ENCODE measurements around the gene EFNA1. TPM values are rescaled to one million over a fixed set of nuclear protein-coding genes. Genes with fewer than 3 reads are reported as not detected.
"Not testable (repeated sequence)": the region's sequence is repeated elsewhere in the genome, so short reads cannot be mapped to it uniquely, and the experiment has no call there.

The EFNA1 gene
- total RNA-seq, 1 donor from 2014 or later: not detected

DNA sequence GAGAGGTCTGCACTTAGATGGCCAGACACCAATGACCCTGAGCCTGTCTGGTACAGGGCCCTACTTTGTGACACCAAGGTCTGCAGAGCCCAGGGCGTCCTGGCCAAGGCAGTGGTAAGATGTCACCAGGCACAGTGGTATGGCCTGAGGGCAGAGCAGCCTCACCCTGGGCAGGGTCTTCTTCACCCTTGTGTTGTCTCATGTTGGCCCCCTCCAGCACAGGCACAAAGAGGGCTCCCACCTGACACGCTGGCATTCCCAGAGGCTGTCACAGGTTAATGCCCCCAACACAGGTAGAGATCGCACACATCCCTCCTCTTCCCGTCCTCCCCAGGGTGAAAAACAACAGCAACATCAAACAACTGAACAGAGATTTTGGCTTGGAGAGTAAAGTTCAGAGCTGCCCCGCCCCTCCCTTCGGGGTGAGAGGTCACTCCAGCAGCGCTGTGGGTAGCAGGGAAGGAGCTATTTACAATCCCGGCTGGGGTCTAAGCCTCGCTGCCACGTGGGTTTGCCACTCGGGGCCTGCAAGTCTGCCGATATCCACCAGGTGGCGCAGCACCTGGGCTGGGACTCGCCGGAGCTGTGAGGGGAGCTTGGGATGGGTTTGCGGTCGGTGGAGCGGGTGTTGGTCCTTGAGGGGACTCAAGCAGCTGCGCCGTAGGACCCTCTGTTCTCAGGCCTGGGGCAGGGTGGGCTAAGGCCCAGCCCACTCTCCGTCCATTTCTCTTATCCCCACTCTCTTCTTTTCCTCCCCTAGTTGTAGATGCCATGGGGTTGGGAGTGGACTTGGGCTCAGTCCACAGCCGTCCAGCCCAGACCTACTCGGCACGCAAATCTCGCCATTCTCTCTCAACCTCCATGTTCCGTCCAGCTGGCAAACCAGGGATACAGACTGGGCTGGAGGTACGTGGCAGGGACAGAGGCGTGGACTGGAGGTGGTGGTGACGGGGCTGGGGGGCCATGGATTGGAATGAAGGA is 36.3 kb upstream of the EFNA1 start:
- intact Hi-C loops (cut with micrococcal nuclease): loop anchor here (1.0 kb wide), 2 partner anchors 76 to 81 kb away; no protein-coding TSS in a partner anchor

DNA sequence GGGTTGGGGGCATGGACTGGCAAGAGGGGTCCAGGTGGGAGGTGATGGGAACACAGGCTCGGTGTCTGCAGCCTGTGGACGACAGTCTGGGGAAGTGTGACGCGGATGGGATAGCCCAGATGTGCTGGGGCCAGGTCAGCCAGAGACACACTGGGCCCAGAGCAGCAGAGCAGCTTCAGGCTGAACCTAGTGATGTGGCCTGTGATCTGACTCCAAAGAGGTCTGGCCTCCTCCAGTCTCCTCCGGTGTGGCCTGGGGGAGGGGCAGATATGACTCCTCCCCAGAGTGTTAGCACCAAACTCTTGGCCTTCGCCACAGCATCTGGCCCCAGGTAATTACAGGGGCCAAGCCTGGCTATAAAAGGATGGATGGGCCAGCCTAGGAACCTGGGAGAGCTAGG is 35.5 kb upstream of the EFNA1 start:
- intact Hi-C loops (cut with micrococcal nuclease): no loop called here

DNA sequence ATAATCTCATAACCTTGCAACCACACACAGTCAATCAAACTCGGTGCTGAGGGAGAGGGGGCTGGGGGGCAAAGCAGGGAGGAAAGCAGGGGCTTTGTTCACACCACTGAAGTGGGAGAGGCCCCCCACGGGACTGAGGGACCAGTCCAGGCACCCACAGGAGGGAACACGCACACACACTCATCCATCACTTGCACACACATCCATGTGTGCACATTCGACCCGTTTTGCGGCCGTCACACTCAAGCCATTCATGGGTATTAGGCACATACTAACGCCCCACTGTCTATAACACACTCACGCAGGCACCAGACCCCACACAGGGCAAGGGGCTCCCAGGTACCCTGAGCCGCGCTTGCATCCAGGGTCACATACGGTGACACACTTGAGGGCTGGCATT is 35.0 kb upstream of the EFNA1 start:
- intact Hi-C loops (cut with micrococcal nuclease): no loop called here

DNA sequence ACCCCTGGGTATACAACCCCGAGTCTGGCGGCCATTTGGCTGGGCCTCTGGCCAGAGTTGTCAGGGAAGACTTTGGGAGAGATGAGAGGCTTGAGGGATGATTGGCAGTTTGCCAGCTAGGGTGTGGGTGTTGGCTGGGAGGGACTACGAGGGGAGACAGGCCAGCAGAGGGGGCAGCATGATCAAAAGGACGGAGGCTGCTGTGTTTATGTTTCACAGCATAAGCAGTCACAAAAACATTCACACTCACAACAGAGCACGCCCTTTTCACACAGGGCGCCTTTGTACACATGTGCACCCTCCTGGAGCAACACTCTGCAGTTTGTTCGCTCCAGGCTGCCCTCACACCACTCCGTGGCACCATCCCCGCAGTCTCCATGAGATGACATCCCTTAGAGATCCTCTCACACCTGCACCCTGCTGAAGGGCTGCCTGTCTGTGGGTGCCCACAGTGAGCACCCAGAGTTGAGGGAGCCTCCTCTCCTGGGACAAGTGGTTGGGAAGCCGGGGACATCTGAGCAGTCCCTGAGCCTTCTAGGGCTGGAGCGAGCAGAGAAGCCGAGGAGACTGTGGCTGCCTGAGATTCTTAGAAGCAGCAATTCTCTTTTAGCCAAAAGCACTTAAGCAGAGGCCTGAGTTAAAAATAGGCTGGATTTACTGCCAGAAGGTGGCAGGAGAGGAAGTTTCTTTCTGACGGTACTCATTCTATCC is 33.6 kb upstream of the EFNA1 start:
- intact Hi-C loops (cut with micrococcal nuclease): no loop called here

DNA sequence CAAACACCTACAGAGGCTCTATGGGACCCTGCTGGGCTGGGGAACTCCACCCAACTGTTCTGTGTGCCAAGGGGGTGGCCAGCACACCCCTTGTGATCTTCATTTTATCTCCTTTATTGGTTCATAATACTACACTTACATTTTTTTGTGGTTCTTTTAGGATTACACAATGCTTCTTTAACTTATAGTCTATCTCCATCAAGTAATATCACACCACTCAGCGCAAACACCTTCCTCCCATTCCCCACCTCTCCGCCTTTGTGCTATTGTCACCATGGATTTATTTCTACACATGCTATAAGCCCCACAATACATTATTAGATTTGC is 33.1 kb upstream of the EFNA1 start:
- intact Hi-C loops (cut with micrococcal nuclease): no loop called here

DNA sequence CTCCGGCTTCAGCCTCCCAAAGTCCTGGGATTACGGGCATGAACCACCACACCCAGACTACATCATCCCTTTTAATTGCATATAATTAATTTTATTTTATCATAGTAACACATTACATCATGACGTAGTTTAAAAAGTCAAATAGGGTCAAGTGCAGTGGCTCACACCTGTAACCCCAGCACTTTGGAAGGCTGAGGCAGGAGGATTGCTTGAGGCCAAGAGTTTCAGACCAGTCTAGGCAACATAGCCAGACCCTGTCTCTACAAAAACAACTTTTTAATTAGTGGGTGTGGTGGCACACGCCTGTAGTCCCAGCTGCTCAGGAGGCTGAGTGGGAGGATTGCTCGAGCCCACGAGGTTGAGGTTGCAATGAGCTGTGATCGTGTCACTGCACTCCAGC is 28.3 kb upstream of the EFNA1 start:
- intact Hi-C loops (cut with micrococcal nuclease): no loop called here

DNA sequence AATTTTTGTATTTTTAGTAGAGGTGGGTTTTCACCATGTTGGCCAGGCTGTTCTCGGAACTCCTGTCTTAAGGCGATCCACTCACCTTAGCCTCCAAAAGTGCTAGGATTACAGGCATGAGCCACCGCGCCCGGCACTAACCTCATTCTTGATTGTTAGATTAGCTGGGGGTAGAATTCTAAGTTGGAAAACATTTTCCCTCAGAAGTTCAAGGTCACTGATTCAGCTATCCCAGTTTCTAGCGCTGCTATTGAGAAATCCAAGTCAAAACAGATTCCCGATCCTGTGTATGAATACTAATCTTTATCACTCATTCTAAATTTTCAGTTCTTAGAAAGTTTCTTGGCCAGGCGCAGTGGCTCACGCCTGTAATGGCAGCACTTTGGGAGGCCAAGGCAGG is 24.4 kb upstream of the EFNA1 start:
- intact Hi-C loops (cut with micrococcal nuclease): no loop called here

DNA sequence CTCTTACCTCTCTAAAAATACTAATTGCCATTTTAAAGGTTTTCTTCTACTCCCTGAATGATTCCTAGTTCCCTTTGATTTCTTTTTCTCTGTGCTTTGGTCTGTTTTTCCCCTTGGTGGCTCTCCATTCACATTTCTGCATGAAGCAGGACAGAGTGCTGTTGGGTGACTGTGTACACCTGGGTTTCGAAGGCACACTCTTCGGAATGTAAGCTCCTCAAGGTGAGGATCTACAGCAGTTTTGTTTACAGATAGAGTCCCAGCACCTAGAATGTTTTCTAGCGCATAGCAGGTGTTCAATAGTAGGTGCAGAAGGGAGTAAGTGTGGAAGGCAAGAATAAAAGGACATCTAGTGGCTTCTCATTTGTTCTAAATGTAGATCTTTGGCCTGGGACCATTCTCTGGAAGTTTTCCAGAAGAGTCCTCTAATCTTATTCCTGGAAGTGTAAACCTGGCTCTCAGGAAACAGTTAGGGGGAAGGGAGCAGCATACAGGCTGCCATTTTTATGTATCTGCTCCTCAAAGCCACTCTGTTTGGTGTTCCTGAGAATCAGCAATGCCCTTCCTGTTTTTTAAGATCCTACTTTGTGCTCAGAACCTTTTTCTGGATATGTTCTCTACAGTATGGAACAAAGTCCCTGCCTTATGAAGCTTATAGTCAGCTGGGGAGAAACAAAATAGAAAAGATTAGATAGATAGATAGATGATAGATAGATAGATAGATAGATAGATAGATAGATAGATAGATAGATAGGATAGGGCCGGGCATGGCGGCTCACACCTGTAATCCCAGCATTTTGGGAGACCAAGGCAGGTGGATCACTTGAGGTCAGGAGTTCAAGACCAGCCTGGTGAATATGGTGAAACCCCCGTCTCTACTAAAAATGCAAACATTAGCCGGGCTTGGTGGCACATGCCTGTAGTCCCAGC is 22.8 kb upstream of the EFNA1 start:
- intact Hi-C loops (cut with micrococcal nuclease): no loop called here

DNA sequence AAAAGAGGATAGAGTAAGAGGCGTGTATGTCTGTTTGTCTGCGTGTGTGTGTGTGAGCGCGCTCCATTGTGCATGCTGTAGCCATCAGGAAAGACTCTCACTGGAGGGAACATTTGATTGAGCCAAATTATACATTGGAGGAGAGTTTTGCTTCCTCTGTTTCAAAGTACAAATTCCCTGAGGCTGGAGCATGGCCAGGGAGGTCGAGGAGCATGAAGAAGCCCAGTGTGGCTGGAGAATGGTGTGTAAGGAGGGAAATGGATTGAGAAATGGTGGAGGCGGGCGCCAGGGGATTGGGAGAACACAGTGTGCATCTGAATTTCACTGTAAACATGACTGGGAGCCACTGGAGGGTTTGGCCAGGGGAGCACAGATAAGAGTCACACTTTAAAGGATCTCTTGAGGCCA is 22.1 kb upstream of the EFNA1 start:
- intact Hi-C loops (cut with micrococcal nuclease): no loop called here

DNA sequence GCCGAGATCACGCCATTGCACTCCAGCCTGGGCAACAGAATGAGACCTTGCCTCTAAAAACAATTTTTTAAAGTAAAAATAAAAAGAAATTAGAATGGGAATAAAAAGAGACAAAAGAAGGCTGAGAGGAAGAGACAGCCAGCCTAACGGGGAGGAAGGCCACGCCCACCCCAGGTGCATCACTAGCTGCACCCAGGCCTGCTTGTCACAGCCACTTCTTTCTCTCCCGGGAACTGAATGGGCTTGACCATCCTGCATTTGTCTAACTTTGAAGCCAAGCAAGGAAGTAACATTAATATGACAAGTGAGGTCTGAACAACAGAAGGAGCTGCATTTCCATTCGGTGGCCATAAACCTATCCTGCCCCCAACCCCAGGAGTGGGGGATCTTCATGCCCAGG is 20.8 kb upstream of the EFNA1 start:
- intact Hi-C loops (cut with micrococcal nuclease): no loop called here

DNA sequence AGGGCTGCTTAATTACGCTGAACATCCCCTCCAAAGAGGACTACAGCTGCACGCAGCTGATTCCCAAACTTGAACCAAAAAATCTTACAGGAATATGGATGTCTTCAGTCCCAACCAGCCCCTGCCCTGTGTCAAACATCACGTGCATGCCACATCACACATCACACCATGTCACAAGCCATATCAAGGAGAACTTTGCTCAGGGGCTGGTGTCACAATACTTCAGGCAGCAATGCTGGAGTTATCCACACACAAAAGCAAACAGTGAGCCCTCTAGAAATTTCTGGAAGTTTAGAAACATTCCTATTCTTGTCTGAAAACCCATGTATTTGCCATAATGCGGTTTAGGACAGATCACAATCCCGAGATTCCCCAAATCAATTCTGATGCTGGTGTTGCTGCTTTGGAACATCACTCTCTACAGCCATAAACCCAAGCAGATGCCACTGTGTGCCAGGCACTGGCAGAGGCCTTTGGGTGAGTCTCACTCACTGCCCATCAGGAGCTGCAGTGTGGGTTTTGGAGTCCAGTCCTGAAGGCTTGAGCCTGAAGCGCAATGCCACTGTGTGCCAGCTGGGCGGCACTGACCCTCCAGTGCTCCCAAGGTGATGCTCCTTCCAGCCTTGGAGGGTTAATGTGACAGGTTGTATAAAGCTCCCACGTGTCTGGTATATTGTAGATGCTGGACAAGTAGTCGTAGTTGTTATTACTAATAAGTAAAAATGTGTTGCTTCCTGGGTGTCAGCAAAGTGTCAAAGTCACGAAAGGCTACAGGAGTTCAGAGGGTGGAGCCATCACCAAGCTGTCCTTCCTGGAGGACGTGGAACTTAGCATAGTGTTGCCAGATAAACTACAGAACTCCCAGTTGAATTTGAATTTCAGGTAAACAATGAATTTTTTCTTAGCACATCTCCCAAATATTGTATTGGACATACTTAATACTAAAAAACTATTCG is 20.1 kb upstream of the EFNA1 start:
- intact Hi-C loops (cut with micrococcal nuclease): no loop called here

DNA sequence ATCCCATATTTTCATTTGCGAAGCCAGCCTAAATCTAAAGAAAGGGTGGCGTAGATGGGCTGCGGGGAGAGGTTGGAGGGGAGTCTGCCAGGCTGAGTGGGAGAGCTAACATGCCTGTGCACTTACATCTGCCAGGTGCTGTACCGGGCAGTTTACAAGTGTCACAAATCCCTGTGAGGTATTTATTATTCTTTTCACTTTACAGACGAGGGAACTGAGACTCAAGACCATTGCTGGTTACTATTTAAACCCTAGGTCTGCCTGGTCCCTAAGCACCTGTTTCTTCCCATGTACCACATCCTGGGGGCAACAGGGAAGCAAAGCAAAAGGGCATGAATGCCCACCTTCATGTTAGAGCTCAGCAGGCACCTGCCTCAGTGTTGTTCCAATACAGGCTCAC is 19.4 kb upstream of the EFNA1 start:
- intact Hi-C loops (cut with micrococcal nuclease): no loop called here

DNA sequence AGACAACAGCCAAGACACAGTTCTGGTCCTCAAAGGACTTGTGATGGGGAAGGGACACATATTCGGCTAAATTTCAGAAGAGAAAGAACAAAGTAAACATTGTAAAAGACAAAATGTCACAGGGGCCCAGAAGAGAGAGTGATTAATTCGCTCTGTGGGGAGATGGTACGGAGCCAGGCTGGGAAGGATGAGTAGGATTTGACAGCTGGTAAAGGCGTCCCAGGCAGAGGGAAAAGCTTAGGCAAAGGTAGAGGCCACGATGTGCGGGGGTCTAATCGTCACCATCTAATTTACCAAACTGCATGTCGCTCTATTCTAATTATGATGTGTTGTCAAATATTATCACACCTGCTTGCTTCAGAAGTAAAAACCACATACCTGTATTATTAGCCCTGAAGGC is 17.3 kb upstream of the EFNA1 start:
- intact Hi-C loops (cut with micrococcal nuclease): no loop called here

DNA sequence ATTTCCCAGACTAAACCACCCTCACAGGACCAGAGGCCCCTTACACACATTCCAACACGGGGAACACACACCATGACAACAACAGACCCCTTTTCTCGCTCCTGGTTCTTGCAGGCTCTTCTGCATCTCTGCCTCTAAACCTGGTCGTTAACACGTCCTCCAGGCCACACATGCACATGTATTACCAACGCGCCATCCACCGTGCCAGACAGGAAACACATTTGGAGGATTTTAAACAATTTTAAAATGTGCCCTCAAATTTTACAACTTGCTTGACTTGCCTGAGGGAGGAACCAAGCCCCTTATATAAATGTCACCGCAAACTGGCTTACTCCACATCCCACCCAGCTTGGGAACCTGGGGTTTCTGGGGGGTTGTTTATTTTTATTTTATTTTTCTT is 16.9 kb upstream of the EFNA1 start:
- intact Hi-C loops (cut with micrococcal nuclease): no loop called here

DNA sequence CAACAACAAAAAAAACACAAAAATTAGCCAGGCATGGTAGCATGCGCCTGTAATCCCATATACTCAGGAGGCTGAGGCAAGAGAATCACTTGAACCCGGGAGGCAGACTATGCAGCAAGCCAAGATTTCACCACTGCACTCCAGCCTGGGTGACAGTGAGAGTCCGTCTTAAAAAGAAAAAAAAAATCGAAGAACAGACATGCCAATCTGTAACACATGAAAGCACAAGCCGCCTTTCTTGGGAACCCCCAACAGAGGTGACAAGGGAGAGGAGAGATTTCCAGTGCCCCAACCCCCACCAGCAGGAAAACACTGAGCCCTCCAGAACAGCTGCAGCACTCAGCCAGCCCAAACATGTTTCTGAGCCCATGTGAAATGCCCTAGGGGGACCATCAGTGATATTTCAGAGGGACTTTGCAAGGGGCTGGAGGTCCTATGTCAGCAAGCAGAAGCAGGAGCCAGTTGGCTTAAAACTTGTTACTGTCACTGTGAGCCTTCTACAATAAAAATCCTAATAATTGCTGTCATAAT is 14.2 kb upstream of the EFNA1 start:
- intact Hi-C loops (cut with micrococcal nuclease): no loop called here

DNA sequence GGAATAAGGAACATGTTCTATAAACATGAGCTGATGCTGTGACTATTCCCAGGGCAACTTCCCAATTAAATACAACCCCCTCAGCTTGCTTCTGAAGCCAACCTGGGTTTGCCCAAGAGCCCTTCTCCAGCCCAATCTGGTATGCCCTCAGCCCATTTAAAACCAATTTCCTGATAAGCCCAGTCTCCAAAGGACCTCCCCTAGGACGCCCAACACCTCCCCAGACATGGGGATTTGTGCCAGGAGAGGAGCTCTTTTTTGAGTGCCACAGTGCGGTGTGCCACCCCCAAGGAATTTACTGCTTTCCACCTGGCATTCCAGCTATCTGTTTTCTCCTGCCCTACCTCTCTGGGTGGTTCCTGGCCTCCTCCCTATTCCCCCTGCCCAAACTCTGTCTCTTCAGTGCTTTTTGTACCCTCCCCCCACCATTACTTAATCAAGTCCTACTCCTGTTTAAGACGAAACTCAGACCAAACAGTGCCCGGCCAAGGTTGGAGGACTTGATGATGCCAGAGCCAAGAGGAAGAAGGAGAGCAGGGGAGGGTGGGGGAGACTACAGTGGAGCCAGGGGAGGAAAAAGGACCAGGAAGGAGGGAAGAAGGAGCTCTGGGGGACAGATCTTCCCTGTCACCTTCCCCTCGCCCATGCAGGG is 11.4 kb upstream of the EFNA1 start:
- intact Hi-C loops (cut with micrococcal nuclease): no loop called here

DNA sequence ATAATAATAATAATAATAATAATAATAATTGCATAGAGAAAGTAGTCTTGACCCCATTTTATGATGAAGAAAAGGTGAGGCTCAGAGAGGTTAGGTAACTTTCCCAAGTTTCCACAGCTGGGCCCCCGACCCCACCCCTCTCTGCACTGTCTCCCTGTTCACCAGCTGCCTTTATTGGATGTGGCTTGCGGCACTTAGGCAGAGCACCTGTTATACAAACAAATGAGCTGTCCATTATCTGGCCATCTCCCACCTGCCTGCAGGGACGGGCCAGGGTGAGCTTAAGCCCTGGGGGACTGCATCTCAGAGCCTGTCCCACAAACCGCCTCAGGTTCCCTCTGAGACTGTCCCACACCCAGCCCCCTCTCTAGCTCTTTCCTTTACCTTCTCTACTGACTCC is 10.1 kb upstream of the EFNA1 start:
- intact Hi-C loops (cut with micrococcal nuclease): no loop called here

DNA sequence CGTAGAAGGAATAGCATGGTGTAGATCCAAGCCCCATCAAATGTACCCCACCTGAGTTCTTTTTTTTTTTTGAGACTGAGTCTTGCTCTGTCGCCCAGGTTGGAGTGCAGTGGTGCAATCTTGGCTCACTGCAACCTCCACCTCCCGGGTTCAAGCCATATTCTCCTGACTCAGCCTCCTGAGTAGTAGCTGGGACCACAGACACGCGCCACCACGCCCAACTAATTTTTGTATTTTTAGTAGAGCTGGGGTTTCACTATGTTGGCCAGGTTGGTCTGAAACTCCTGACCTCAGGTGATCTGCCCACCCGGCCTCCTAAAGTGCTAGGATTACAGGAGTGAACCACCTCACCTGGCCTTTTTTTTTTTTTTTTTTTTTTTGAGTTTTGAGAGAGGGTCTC is 9.6 kb upstream of the EFNA1 start:
- intact Hi-C loops (cut with micrococcal nuclease): not testable (repeated sequence)

DNA sequence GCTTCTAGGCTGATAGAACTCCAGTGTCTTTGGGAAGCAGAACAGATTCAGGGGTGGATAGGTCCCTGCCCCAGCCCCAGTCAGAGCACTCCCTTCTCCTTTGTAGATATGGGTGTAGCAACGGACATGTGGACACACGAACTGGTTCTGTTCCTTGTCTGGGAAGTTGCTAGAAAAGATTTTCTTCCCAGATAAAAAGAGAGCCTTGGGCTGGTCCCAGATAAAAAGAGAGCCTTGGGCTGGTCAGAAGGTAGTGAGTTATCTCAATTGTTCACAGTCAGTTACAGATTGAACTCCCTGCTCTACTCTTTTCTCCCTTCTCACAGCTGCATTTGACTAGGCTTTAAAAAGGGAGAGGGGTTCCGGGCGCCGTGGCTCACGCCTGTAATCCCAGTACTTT is 7.4 kb upstream of the EFNA1 start:
- intact Hi-C loops (cut with micrococcal nuclease): no loop called here

DNA sequence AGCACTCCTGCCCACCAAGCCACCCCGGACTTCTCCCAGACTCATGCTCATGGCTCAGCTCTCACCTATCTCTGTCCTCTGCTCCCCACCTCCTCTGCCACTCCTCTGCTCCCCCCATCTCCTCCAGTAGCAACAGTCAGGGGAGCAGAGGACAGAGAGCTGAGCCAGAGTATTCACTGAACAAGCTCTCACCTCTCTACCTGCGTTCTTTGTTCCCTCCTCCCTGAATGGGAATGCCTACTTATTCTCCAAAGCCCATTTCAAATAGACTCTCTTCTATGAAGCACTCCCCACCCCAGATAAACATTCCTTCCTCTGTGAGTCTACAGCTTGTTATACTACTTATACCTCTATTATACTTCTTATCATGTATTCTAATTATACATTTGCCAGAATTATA is 6.4 kb upstream of the EFNA1 start:
- intact Hi-C loops (cut with micrococcal nuclease): no loop called here
